HL-60 (cell line): ENCODE measurements around the gene PTPRD.

Experiments used
- GABPA ChIP-seq: IDR thresholded peaks from 2 replicates; pipeline ENCODE4 v1.6.1; 2012; ENCODE audit warnings: low read depth
- POLR2AphosphoS5 ChIP-seq: IDR thresholded peaks from 2 replicates; pipeline ENCODE4 v1.6.1; 2012; ENCODE audit warnings: low read depth
- TF ChIP-seq, protein P1 (sequence below): IDR thresholded peaks from one replicate; pipeline ENCODE4 v1.5.1; 2011; ENCODE audit warnings: low read length, control low read depth, inconsistent platforms; ENCODE audit not compliant: insufficient read depth
- TF ChIP-seq, protein P2 (sequence below): IDR thresholded peaks from 2 replicates; pipeline ENCODE4 v1.6.1; 2012; ENCODE audit warnings: low read depth; ENCODE audit not compliant: insufficient replicate concordance

DNA sequence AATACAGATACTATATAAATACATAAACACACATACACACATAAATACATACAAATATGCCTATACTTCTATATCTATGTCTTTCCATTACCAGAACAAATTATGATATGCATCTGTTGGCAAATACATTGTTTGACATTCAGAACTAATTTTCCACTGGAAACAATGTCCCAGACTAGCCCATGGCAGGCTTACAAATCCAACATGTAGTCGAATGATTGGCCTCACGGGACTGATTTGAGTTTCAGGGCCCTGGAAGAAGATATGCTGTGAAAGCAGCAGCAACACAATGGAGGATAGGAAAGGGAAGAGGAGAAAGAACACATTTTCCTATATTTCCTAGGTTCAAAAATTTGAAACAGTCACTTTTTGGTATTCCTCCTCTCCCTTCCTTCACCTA is 1932.1 kb downstream of the PTPRD start:
- TF ChIP-seq, protein P1, sequence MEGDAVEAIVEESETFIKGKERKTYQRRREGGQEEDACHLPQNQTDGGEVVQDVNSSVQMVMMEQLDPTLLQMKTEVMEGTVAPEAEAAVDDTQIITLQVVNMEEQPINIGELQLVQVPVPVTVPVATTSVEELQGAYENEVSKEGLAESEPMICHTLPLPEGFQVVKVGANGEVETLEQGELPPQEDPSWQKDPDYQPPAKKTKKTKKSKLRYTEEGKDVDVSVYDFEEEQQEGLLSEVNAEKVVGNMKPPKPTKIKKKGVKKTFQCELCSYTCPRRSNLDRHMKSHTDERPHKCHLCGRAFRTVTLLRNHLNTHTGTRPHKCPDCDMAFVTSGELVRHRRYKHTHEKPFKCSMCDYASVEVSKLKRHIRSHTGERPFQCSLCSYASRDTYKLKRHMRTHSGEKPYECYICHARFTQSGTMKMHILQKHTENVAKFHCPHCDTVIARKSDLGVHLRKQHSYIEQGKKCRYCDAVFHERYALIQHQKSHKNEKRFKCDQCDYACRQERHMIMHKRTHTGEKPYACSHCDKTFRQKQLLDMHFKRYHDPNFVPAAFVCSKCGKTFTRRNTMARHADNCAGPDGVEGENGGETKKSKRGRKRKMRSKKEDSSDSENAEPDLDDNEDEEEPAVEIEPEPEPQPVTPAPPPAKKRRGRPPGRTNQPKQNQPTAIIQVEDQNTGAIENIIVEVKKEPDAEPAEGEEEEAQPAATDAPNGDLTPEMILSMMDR, result no peak
- TF ChIP-seq, protein P2, sequence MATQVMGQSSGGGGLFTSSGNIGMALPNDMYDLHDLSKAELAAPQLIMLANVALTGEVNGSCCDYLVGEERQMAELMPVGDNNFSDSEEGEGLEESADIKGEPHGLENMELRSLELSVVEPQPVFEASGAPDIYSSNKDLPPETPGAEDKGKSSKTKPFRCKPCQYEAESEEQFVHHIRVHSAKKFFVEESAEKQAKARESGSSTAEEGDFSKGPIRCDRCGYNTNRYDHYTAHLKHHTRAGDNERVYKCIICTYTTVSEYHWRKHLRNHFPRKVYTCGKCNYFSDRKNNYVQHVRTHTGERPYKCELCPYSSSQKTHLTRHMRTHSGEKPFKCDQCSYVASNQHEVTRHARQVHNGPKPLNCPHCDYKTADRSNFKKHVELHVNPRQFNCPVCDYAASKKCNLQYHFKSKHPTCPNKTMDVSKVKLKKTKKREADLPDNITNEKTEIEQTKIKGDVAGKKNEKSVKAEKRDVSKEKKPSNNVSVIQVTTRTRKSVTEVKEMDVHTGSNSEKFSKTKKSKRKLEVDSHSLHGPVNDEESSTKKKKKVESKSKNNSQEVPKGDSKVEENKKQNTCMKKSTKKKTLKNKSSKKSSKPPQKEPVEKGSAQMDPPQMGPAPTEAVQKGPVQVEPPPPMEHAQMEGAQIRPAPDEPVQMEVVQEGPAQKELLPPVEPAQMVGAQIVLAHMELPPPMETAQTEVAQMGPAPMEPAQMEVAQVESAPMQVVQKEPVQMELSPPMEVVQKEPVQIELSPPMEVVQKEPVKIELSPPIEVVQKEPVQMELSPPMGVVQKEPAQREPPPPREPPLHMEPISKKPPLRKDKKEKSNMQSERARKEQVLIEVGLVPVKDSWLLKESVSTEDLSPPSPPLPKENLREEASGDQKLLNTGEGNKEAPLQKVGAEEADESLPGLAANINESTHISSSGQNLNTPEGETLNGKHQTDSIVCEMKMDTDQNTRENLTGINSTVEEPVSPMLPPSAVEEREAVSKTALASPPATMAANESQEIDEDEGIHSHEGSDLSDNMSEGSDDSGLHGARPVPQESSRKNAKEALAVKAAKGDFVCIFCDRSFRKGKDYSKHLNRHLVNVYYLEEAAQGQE, result no peak
- TF ChIP-seq POLR2AphosphoS5, result no peak
- no peak for TF ChIP-seq GABPA
